SKM-1 treated with dmso at 0.1 percent for 144 hours (cell line): ENCODE data around the gene CLIP2.
"Not testable (repeated sequence)": the region's sequence is repeated elsewhere in the genome, so short reads cannot be mapped to it uniquely, and the experiment has no call there.

Experiments
- DNase-seq: peaks from one replicate; lab custom pipeline; 2025; ENCODE audit not compliant: unreplicated experiment; lab: John Stamatoyannopoulos, UW

CLIP2 gene

GRCh38 chr7:74371381-74372341 lies 82.5 kb downstream of the CLIP2 start:
- no peak for DNase-seq

- DNase-seq, result no peak
These were observed 83.4 kb downstream of the CLIP2 start for GRCh38 chr7:74372511-74373111.

DNA sequence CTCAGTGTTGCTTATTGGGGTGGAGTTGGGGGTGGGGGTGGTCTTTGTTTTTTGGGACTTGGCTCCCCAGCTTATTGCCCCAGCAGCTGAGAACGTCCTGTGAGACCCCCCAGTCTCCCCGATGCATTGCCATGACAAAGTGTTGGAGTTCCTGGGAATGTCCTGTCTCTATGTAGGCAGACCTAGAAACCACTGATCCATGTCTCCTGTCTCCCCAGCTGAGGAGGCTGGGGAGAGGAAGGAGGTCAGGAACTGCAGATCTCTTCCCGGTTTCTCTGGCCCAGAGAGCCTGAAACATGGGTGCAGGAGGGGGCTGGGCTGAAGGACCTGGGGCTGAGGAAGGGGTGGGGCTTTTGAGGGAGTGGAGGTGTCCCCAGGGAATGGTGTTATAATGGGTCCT lies 84.3 kb downstream of the CLIP2 start:
- no peak for DNase-seq

GRCh38 chr7:74375726-74376220 lies 86.6 kb downstream of the CLIP2 start:
- DNase-seq, result no peak

GRCh38 chr7:74376256-74377036 lies 87.2 kb downstream of the CLIP2 start:
- DNase-seq, result no peak

DNA sequence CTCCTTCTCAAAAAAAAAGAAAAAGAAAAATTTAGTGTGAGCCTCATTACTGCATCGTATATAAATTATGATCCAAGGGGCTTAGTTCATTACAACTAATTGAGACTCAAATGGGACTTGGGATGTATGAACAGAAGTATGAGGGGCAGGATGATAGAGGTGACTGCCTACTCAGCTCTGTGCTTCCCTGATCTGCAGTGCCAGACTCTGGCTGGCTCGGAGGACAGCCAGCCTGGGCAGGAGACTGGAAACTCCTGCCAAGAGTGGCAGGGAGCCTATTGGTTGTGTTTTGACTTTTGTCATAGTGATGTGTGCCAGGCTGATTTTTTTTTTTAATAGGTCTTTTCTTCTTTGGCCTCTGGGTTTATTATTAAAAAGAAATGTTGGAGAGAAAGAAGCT lies 90.7 kb downstream of the CLIP2 start:
- no peak for DNase-seq

DNA sequence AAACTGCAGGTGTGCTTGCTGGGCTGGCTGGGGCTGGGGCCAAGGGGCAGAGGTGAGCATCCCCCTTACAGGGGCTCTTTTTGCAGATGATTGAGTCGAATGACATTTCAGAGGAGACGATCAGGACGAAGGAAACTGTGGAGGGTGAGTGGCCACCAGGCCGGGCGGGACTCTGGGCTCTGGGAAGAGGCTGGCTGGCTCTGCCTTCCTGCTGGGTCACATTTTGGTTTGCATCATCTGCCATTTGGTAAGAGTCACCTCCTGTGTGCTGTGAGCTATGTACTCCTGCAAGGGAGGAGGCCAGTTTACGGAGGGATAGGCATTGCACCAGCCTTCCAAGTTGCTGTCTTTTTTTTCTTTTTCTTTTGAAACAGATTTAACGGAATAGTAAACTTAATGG lies 91.5 kb downstream of the CLIP2 start:
- DNase-seq, result no peak

DNA sequence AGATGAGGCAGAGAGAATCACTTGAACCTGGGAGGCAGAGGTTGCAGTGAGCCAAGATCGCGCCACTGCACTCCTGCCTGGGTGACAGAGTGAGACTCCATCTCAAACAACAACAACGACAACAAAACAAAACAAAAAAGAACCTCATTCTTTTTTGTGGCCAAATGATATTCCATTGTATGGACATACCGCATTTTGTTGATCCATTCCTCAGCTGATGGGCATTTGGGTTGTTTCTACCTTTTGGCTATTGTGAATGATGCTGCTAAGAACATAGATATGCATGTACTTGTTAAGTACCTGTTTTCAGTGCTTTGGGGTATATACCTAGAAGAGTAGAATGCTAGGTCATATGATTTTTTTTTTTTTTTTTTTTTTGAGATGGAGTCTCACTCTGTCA lies 94.9 kb downstream of the CLIP2 start:
- DNase-seq, result not testable (repeated sequence)

DNA sequence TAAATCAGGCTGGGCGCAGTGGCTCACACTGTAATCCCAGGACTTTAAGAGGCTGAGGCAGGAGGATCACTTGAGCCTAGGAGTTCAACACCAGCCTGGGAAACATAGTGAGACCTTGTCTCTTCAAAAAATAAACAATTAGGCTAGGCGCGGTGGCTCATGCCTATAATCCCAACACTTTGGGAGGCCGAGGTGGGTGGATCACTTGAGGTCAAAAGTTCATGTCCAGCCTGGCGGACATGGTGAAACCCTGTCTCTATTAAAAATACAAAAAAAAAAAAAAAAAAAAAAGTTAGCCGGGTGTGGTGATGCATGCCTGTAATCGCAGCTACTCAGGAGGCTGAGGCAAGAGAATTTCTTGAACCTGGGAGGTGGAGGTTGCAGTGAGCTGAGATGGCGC lies 95.6 kb downstream of the CLIP2 start:
- not testable (repeated sequence) for DNase-seq

- DNase-seq, result no peak
These were observed 98.4 kb downstream of the CLIP2 start for GRCh38 chr7:74387606-74388005.

- no peak for DNase-seq
These were observed 99.7 kb downstream of the CLIP2 start for GRCh38 chr7:74388880-74389415.

- DNase-seq, result not testable (repeated sequence)
These were observed 104.5 kb downstream of the CLIP2 start for GRCh38 chr7:74393722-74394121.

GRCh38 chr7:74394601-74395000 lies 105.4 kb downstream of the CLIP2 start:
- not testable (repeated sequence) for DNase-seq

- DNase-seq, result no peak
These were observed 106.6 kb downstream of the CLIP2 start for GRCh38 chr7:74395745-74396311.

DNA sequence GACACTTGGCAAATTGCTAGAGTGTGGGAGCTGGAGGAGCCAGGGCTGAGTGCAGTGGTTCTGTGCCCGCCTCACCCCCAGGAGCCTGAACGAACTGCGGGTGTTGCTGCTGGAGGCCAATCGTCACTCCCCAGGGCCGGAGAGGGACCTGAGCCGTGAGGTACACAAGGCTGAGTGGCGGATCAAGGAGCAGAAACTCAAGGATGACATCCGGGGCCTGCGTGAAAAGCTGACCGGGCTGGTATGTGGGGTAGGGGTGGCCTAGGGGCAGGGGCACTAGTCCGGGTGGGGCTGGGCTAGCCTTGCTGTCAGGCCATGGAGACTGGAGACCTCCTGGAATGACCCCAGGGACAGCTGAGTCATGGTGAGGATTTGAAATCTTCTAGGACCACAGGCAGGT lies 107.8 kb downstream of the CLIP2 start:
- DNase-seq, result no peak

GRCh38 chr7:74398426-74398825 lies 109.2 kb downstream of the CLIP2 start:
- DNase-seq, result no peak

GRCh38 chr7:74399006-74399405 lies 109.8 kb downstream of the CLIP2 start:
- no peak for DNase-seq

DNA sequence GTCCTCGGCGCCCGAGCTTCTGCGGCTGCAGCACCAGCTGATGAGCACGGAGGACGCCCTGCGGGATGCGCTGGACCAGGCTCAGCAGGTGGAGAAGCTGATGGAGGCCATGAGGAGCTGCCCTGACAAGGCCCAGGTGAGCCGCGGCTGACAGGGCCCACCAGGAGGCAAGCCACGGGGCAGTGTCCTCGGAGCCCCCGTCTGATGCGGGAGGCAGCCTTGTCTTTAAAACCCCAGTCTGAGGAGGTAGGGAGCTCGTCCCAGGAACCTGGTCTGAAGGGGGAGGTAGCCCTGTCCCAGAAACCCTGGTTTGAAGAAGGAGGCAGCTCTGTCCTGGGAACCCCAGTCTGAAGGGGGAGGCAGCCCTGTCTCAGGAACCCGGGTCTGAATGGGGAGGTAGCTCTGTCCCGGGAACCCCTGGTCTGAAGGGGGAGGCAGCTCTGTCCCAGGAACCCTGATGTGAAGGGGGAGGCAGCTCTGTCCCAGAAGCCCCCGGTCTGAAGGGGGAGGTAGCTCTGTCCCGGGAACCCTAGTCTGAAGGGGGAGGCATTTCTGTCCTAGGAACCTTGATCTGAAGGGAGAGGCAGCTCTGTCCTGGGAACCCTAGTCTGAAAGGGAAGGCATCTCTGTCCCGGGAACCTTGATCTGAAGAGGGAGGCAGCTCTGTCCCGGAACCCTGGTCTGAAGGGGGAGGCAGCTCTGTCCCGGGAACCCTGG lies 111.4 kb downstream of the CLIP2 start:
- DNase-seq, result no peak

DNA sequence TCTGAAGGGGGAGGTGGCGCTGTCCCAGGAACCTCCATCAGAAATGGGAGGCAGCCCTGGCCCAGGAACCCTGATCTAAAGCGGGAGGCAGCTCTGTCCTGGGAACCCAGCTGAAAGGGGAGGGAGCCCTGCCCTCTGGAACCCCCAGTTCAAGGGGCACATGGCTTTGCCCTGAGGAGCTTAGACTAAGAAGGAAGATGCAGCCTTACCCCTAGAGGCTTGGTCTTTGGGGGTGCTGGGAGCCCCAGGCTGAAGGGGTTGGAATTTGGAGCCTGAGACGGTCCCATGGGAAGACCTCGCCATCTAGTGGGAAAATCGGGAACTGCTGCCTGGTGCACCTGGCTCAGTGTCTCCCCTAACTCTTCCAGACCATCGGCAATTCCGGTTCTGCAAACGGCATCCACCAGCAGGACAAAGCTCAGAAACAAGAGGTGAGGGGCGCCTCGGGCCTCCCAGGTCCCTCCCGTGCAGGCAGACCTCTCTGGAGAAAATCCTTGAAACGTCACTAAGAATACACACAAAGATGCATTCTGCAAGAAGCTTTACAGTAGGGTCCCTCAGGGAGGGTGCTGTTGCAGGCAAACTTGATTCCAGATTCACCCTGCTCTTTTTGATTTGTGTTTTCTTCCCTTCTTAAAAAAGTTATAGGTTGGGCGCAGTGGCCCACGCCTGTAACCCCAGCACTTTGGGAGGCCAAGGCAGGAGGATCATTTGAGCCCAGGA lies 112.1 kb downstream of the CLIP2 start:
- DNase-seq, result peak; percentile 34
